HG03135 (cell line): ENCODE data around the gene RNF227.
"Not testable (repeated sequence)": the region's sequence is repeated elsewhere in the genome, so short reads cannot be mapped to it uniquely, and the experiment has no call there.

Source experiments
- ATAC-seq: cut with Tn5 transposase; IDR thresholded peaks from one replicate; pipeline ENCODE4 v1.9.1; 2021; ENCODE audit warnings: mild to moderate bottlenecking, moderate library complexity; ENCODE audit not compliant: unreplicated experiment

RNF227 gene

DNA sequence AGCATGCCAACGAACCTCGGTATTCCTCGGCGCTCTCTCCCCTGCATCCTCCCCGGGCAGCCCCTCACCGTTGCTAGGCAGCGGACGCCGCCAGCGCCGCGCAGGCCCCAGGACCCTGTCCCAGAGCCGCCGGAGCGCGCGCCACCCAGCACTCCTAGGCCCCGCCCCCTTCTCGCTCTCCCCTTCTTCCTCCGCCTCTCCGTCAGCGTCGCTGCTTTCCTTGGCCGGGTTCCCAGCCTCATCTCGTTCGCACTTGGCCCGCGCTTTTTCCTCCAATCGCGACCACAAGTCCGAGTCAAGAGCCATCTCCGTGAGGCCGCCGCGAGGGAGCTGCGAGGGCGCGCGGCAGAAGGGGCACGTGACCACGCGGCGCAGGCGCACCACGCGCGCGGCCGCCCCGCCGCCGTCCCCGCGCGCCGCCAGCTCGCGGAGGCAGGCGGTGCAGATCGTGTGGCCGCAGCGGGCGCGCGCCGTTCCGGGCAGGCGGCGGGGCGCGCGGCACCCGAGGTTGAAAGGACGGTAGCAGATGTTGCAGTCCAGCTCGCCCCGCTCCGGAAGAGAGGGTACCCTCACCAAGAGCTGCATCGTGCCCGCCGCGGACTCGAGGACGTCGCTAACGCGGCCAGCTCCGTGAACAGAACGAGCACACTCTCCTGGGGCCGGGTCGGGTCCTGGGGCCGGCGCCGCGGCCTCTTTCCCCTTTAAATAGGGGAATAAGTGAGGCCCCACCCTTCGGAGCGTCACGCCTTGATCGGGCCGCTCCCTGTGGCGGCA, at the start of gene RNF227:
Gene RNF227 (minus strand): TSS at position 679 of the 774 bp plus-strand sequence. CDS start 94 bp downstream, at position 585.
- peak; percentile 64 for ATAC-seq

DNA sequence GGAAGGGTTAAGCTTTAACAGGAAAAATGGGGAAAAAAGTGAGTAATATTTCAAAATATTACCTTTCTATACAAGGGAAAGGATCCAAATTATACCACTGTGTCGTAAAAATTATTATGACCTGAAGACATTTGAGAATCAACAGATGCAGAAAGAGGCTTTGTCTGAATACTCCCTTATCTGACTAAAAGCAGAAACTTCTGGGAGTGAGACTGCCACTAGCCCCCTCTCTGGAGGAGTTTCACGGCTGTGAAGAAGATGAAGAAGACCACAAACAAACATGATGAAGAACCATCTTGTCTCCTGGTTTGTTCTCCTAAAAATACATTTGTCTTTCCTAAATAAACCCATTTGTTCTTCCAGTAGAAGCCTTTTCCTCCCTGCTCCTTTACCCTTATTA, 45.3 kb upstream of the RNF227 start:
- no peak for ATAC-seq

DNA sequence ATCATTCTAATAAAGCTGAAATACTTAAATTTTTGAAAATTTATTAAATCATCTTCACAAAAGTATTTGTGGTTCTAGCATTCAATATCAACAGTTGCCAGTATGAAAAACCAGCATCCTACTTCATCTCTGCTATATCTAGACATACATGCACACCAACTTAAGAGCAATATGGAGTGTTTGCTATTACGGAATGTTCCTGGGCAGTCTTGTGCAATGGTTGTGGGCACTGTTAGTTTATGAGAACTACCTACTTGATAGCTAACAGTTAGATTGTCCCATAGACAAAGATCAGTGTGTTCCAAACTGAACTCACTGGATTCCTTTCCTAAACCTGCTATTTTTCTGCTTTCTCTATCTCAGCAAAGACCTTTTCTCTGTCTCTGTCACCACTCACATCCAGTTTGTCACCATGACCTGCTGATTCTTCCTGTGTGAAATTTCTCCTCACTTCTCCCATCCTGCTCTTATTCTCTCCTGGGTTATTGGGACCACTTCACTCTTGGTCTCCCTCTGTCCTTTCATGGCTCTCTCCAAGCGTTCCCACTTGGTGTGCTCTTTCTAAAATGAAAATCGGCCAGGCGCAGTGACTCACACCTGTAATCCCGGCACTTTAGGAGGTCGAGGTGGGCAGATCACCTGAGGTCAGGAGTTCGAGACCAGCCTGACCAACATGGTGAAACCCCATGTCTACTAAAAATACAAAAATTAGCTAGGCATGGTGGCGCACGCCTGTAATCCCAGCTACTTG, 43.6 kb upstream of the RNF227 start:
- no peak for ATAC-seq

DNA sequence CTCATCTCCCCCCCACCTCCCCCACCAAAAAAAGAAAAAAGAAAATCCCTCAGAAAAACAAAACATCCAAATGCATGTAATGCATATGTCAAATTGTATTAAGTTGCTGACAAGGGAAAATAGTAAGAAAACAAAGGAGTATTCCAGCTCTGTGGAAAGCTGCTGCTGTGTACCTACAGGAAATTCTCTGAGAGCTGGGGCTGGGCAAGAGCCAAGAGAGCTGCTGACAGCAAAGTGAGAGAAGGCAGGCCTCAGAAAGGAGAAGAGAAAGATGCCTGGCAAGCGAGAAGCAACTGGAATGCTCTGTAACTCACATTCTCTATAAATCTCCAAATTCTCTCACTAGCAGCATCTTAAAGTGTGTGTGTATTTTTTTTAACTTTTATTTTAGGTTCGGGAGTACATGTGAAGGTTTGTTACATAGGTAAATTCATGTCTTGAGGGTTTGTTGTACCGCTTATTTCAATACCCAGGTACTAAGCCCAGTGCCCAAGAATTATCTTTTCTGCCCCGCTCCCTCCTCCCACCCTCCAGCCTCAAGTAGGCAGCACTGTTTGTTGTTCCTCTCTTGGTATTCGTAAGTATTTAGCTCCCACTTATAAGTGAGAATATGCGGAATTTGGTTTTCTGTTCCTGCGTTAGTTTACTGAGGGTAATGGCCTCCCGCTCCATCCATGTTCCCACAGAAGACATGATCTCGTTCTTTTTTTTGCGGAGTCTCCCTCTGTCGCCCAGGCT, 40.3 kb upstream of the RNF227 start:
- no peak for ATAC-seq

DNA sequence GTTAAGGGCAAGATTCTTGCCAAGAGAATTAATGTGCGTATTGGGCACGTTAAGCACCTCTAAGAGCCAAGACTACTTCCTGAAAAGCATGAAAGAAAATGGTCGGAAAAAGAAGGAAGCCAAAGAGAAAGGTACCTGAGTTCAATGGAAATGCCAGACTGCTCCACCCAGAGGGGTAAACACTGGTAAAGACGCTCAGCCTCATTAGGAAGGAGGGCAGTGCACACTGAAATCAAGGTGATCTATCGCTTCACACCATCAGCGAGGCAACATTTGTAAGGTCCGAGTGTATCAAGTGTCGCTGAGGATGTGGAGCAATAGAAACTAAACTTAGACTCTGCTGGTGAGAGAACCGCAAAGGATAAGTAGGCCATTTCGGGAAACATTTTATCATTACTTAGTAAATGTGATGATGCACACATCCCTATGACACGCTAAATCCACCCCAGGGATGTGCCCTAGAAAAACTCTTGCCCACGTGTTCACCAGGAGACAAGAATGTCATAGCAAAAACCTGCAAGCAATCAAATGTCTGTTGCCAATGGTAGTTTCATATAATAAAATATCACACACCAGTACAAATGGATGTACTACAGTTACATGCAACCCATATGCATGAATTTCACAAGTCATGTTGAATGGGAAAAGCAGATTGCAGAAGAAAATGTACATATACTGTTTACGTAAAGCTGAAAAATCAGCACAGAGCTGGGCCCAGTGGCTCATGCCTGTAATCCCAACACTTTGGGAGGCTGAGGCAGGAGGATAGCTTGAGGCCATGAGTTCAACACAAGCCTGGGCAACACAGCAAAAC, 39.5 kb upstream of the RNF227 start:
- ATAC-seq: no peak

DNA sequence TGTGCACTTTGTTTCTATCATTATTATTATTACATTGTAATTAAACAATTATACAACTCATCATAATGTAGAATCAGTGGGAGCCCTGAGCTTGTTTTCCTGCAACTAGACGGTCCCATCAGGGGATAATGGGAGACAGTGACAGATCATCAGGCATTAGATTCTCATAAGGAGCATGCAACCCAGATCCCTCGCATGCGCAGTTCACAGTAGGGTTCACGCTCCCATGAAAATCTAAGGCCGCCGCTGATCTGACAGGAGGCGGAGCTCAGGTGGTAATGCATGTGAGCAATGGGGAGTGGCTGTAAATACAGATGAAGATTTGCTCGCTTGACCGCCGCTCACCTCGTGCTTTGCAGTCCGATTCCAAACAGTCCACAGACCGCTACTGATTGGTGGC, 37.2 kb upstream of the RNF227 start:
- ATAC-seq: not testable (repeated sequence)

DNA sequence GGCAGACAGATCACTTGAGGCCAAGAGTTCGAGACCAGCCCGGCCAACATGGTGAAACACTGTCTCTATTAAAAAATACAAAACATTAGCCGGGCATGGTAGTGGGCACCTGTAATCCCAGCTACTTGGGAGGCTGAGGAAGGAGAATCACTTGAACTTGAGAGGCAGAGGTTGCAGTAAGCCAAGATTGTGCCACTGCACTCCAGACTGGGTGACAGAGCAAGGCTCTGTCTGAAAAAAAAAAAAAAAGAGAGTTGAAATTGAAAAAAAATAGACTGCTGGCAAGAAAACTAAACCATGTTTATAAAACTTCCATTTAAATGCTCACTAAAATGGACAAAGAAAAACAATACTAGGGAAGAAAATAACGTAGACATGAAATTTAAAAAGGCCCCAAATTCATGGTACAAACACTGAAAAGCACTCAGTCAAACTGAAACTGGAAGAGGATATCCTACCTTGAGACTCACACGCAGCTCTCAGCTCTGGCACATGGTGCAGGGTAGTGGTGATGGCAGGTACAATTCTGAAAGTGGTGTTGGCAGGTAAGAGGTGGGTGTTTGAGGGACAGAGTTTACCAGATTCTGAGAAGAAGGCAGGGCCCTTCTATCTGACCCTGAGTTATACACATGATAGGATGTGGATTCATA, 35.2 kb upstream of the RNF227 start:
- ATAC-seq: peak; percentile 87

DNA sequence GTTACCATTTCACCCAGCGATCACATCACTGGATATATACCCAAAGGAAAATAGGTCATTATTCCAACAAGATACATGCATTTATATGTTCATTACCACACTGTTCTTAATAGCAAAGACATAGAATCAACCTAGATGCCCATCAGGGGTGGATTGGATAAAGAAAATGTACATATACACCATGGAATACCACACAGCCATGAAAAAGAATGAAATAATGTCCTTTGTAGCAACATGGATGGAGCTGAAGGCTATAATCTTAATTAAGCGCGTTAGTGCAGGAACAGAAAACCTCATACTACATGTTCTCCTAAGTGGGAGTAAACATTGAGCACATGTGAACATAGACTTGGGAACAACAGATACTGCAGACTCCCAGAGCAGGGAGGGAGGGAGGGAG, 34.5 kb upstream of the RNF227 start:
- ATAC-seq: no peak

DNA sequence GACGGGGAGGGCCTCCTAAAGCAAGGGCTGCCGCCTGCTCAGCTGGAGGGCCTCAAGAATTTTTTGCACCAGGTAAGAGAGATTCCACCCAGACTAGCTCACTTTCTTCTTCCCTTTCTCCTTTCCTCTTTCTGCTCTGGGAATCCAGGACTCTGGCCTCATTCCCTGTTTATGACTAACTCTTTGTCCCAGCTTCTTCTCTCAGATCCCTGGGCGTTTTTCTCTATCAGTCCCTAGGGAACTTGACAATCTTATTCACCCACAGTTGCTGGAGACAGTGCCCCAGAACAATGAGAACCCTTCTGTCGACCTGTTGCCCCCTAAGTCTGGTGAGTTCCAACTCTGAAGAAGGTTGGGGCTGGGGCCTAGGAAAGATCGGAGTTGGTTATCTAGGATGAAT, 31.6 kb upstream of the RNF227 start:
- no peak for ATAC-seq

DNA sequence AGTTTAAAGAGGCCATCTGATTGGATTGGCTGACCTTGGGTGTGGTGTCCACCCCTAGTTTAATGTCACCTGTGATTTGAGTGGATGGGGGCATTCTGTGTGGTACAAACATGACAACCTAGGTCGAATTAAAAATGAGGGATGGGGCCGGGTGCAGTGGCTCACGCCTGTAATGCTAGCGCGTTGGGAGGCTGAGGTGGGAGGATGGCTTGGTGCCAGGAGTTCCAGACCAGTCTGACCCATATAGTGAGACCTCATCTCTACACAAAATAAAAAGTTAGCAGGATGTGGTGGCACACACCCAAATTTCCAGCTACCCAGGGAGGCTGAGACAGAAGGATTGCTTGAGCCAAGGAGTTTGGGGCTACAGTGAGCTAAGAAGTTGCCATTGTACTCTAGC, 30.4 kb upstream of the RNF227 start:
- no peak for ATAC-seq

DNA sequence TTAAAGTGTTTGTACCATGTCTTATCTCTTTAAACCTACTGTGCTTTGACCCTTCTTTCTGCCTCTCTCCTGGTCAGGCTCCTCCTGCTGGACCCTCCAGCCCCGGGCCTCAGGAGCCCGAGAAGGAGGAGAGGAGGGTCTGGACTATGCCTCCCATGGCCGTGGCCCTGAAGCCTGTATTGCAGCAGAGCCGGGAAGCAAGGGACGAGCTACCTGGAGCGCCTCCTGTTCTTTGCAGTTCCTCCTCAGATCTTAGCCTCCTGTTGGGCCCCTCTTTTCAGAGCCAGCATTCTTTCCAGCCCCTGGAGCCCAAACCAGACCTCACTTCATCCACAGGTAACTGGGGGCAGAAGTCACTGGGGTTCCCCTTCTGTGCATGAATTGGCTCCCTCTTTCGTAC, 29.6 kb upstream of the RNF227 start:
- no peak for ATAC-seq

DNA sequence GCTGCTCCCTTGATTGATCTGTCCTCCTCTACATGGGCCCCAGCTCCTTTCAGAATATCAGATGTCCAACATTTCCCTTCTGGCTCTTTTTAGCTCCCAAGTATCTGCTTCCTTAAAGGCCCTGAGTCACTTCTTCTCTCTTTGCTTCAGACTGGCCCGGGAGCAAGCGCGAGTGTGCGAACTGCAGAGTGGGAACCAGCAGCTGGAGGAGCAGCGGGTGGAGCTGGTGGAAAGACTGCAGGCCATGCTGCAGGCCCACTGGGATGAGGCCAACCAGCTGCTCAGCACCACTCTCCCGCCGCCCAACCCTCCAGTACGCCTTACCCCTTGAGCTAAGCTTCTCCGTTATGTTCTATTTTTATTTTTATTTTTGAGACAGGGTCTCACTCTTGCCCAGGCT, 28.2 kb upstream of the RNF227 start:
- no peak for ATAC-seq

DNA sequence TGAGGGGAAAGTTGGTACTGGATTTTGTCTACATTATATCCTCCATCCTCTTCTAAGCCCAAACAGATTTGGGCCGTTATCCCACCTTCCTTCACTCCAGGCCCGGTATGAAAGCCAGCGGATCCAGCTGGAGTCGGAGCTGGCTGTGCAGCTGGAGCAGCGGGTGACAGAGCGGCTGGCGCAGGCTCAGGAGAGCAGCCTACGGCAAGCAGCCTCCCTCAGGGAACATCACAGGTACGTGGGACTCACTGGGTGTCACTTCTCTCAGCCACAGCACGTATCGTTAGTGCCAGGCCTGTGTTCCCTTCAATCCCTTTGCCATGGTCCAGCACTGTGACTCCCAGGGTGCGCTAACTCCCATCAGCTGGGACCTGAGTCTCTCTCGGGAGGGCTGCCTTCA, 27.2 kb upstream of the RNF227 start:
- no peak for ATAC-seq

DNA sequence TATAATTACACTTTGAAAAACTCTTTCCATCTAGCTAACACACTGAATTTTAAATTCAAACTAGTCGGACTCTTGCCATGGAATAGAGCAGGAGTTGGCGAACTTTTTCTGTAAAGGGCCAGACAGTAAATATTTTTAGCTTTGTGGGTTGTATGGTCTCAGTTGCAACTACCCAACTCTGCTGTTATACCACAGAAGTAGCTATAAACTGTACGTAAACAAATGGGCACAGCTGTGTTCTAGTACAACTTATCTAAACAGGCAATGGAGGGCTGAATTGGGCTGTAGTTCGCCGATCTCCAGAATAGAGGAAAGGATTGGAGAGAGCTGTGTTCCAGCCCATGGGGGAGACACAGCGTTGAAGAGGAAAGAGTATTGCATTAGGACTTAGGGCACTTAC, 24.7 kb upstream of the RNF227 start:
- ATAC-seq: no peak

DNA sequence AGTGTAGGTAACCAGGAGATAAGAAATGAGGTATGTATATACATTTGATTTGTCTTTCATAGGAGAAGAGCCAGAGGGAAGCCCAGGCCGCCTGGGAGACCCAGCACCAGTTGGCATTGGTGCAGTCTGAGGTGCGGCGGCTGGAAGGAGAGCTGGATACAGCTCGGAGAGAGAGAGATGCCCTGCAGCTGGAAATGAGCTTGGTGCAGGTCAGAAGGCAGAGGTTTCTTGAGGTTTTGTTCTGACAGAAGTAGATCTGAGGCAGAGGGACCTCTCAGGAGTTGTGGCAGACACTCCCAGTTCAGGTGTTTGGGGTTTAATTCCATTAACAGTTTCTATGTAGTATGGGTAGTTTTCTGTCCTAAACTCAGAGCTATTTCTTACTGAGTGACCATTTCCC, 23.9 kb upstream of the RNF227 start:
- ATAC-seq: no peak

DNA sequence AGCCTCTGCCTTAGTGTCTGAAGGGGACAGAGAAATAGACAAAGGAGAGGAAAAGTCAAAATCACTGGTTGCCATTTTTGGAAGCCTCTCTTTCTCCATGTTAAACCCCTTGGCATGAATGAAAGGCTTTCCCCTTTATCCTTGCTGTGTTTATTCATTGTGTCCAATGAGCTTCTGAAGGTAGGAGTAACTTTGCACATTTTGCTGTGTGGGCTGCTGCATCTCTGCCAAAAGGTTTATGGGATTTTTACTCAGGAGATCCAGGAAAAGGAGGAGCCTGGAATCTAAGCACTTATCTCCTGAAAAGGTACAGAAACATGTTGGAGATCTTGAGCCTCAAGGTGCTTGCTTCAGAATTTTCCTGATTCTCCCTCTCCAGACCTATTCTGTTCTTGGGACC, 19.8 kb upstream of the RNF227 start:
- no peak for ATAC-seq

DNA sequence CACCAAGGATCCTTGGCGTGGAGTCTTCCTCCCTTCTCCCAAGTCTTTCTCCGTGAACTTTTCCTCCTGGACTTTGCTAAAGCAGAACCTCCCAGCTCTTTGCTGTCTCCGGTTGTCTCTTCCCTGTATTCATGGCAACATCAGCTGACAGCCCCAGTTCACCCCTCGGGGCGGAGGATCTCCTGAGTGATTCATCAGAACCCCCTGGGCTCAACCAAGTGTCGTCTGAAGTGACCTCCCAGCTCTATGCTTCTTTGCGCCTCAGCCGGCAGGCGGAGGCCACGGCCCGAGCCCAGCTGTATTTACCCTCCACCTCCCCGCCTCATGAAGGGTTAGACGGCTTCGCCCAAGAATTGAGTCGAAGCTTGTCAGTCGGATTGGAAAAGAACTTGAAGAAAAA, 16.9 kb upstream of the RNF227 start:
- ATAC-seq: no peak

DNA sequence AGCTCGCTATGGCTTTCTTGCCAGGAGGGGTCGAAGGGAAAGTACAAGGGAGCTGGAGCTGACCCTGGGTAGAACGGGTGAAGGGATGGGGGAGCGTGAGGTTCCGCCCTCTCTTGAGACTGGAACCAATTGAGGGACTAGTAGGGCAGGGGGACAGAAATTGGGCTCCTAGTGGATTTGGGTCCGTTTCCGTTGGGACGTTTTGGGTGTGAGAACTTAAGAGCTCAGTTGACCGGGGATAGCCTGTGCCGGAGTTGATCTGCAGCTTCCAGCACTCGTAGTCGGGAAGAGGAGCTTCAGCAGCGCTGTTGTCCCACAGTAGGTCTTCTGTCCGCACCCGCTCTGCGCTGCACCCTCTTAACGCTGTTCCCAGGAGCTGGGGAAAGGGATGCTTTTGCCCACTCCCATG, 16.4 kb upstream of the RNF227 start:
- ATAC-seq: no peak

DNA sequence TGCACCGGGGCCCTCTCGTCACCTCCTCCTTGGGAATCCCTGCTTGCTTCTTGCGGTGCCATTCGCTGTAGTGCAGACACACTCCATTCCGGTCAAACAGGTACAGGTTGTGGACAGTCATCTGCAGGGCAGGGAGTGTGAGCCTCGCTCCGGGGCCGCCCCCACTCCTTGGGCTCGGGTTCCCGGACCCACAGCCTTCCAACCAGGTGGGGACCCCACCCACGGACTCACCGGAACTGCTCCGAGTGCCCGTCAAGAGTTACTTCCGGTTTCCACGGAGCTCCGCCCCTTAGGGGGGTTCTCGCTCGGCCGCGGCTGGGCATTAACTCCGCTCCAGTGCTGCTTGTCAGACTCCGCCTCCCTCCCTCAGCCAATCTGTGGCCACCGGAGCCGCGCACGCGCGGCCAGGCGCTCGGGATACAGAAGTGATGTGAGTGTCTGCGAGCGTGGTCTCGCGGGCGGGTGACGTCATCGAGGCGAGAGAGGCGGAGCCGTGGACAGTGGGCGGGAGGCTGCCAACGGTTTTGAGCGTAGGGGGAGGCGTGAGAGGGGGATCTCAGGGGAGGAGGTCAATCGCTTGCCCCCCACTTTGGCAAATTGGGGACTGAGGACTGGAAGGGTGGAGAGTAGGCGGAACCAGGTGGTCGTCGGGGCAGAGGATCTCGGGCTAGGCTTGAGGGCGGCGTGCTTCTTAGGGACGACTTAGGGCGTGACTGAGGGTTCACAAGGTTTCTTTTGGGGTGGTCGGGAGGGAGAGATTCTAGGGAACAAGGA, 15.8 kb upstream of the RNF227 start, which contains the start of the genes CNTROB and TRAPPC1:
Gene CNTROB (plus strand): TSS at position 498 of the 774 bp plus-strand sequence. CDS start 874 bp downstream, outside the sequence.
Gene TRAPPC1 (minus strand): TSS at position 238 of the 774 bp plus-strand sequence. CDS start 117 bp downstream, at position 121.
- ATAC-seq: peak; percentile 94
